ENCODE results near the gene ITPR2.
"Not testable (repeated sequence)": the region's sequence is repeated elsewhere in the genome, so short reads cannot be mapped to it uniquely, and the experiment has no call there.

Gene ITPR2

DNA sequence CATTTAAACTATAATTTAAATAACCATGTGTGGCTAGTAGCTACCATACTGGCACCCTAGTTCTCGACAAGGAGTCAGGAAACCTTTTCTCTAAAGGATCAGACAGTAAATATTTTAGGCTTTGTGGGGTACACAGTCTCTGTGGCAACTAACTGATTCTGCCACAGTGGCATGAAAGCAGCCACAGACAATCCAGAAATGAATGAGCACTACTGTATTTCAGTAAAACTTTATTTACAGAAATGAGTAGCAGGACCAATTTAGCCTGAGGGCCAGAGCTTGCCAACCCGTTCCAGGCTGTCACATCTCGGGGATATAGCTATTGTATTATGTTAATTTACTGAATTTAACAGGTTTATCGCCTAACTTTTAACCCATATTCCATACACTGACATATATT is 278.7 kb downstream of the ITPR2 start:
- DNase-seq, result no peak

DNA sequence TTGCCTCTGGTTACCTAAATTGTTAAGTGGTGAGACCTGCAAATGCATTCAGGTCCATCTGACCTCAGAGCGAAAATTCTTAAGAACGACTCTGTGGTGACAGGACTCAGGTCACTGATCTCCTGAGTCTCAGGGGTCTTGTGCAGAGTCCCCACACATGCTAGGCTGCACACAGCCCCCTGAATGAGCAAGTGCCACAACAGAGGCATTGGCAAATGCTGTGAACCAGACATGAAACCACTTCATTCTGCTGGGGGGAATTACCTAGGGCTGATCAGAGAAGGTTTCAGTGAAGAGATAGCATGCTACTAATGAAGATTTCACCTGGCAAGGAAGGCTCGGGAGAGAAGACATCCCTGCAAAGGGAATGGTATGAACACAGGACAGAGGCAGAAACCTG is 281.6 kb downstream of the ITPR2 start:
- DNase-seq, result no peak

DNA sequence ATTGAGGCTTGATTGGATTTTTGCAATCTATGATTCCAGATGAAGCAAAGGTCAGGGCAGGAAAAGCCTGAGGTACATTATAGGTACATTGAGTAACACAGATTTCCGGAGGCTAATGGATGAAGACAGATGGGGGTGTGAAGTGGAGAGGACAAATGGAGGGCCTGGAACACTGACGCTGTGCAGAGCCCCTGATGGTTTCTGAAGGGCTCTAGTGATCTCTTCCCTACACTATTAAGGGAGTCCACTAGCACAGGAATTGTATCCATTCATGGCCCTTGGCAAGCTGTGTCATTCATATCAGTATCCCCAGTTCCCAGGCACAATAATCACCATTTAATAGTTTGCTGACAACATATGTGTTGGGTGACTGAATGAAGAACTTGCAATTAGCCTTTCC is 284.8 kb downstream of the ITPR2 start:
- DNase-seq, result no peak

DNA sequence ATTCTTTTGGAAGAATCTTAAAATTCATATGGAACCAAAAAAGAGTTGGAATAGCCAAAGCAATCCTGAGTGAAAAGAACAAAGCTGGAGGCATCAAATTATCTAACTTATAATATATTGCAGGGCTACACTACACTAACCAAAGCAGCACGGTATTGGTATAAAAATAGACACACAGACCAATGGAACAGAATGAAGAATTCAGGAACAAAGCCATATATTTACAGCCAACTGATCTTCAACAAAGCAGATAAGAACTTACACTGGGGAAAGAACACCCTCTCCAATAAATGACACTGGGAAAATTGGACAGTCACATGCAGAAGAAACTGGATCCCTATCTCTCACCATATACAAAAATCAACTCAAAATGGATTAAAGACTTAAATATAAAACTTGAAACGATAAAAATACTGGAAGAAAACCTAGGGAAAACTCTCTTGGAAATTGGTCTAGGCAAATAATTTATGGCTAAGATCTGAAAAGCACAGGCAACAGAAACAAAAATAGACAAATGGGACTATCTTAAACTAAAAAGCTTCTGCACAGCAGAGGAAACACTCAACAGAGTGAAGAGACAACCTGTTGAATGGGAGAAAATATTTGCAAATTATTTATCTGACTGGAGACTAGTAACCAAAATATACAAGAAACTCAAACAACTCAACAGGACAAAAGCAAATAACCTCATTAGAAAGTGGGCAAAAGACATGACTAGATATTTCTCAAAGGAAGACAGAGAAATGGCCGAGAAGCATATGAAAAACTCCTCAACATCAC is 286.3 kb downstream of the ITPR2 start:
- DNase-seq, result no peak

DNA sequence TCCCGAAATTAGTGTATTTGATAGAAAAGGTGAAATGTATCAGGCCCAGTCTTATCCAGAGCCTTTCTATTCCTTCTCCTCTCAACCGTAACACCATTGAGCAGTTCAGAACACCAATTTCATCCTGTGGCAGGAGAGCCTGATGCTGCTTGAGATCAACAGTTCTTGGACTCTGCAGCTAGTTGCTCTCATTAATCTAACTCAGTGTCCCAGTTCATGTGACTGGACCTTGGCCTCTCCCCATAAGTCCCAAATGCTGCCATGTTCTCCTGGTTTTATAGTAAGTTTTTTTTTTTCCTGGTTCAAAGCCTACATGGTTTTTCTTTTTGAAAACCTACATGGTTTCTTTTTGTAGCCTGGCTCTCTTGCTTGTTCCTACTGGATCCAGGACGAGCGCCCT is 293.9 kb downstream of the ITPR2 start:
- DNase-seq, result no peak

DNA sequence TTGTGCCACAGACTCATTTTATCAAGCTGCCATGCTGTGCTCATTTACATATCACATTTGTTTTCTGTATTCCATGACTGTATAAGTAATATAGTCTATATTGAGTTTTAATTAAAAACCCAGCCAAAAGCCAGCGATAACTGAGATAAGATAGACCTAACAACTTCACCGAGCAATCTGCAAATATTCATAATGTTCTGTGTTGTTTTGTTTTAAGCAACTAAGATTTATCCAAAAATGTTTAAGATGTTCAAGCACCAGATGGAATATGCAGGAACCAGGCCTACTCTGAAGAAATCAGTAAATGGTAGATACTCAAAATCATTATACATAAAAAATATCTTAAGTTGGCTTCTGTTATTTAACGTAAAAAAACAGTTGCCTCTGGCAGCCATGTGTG is 295.3 kb downstream of the ITPR2 start:
- DNase-seq, result no peak

DNA sequence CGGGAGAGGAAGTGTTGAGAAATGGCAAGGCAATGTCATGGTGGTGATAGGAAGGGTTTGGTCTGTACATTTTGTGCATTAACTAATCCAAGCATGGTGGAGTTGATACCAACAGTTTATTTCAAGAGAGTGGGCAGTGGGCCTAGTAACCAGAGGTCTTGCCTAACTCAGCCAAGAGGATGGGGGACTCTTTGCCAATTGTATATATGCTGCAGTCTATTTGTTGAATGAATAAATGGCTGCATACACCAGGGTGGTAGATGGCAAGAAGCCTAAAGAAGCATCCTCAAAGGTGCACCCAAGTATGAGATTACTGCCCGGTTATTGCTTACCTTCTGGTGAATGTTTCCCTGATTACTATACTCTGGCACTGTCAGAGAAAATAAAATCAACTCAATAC is 295.9 kb downstream of the ITPR2 start:
- DNase-seq, result no peak

DNA sequence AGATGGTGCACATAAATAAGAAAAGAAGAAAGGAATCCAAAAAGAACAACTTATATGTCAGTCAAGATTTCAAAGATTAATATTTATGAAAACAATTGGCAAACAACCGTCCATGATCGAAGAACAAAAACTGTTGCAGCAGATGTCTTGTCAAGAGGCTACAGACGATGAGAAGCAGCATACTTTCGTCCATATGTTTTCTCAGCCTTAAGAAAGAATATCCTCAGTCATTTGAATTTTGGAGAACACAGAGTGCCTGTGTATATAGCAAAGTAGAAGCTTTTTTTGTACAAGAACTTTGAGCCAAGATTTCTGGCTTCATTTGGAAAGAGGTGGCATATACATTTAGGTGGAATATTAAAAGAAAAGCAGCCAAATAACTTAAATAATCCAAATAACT is 297.2 kb downstream of the ITPR2 start:
- no peak for DNase-seq

DNA sequence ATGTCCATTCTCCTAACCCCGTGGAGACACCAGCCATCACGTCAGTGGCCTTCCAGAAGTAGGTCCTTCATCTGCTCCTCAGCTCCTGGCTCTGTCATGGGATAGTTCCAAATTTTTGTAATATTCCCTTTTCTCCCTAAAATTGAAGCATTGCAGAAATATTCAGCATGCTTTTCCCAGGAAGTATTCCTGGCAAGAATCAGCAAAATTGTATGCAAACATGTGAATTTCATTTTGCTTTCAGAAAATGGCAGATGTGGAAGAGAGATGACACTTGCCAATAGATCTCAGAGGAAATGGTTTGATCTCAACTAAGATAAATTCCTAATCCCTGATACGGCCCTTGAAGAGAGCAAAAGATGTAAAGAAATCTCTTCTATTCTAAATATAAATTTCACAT is 298.9 kb downstream of the ITPR2 start:
- no peak for DNase-seq

- DNase-seq, result no peak
Observed at GRCh38 chr12:26533211-26533610, 299.8 kb downstream of the ITPR2 start.

- DNase-seq, result no peak
Observed at GRCh38 chr12:26530461-26530860, 302.5 kb downstream of the ITPR2 start.

DNA sequence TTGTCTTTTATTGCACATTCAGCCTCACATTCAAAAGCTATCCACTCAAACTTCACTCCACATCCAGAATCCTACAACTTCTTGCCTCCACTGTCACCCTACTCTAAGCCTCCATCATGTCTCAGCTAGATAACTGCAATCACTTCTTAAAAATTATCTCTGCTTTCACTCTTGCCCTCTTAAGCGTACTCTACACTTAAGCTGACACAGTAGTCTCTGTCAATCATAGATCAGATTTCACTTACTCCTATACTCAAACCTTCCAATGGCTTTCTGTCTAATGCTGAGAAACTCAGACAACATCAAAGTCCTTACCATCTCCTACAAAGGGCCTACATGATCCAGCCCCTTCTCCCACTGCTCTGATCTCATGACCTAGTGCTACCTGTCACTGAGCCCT is 304.1 kb downstream of the ITPR2 start:
- DNase-seq, result no peak

- DNase-seq, result no peak
Observed at GRCh38 chr12:26527682-26528081, 305.3 kb downstream of the ITPR2 start.

- DNase-seq, result no peak
Observed at GRCh38 chr12:26524862-26525465, 308.0 kb downstream of the ITPR2 start.

- DNase-seq, result peak; percentile 11
Observed at GRCh38 chr12:26523708-26524150, 309.3 kb downstream of the ITPR2 start.

GRCh38 chr12:26520869-26521268 is 312.1 kb downstream of the ITPR2 start:
- no peak for DNase-seq

- no peak for DNase-seq
Observed at GRCh38 chr12:26520109-26520508, 312.9 kb downstream of the ITPR2 start.

DNA sequence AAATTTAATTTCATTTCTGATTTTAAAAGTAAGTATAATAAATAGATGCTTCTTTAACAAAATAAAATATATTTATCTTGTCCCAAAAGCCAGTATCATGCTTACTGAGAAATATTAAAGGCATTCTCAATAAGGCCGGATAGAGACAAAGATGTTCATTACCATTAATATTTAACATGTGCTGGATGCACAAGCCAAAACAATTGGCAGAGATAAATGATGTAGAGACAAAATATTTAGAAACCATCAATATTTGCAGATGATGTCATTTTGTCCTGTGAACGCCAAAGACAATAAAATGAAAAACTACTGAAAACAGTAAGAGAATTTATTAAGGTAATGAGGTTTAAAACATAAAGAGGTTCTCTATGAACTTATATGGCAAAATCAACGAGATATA is 313.5 kb downstream of the ITPR2 start:
- no peak for DNase-seq

- DNase-seq, result not testable (repeated sequence)
Observed at GRCh38 chr12:26517320-26517719, 315.7 kb downstream of the ITPR2 start.

GRCh38 chr12:26514364-26514763 is 318.6 kb downstream of the ITPR2 start:
- DNase-seq, result no peak

DNA sequence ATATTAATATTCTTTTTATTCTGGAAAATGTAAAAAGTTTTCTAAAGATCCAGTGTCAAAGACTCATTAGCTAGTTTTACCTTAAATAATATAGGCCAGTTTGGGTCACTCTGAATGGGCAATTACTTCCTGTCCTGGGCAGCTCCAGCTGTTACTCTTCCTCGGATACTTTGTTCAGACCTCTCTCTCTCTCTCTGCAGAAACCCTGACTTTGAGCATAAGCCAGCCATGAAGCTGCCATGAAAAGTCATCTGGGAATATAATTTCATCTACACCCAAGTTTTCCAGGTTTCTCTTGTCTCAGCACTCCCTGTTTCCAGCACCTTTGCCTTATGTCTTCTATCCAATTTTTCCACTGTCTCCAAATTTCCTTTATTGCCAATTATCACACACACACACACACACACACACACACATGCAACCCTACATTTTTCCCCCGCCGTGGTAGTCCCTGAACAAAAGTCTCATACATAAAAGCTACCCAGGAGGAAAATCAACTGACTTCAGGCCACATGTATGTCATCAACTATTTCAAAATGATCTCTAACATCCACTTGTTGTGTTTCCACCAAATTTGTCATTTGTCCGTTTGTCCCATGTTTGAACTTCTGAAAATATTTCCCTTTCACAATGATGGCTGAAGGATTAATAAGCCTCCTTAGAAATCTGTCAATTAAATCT is 319.5 kb downstream of the ITPR2 start:
- DNase-seq, result no peak

- no peak for DNase-seq
Observed at GRCh38 chr12:26512213-26512612, 320.8 kb downstream of the ITPR2 start.

DNA sequence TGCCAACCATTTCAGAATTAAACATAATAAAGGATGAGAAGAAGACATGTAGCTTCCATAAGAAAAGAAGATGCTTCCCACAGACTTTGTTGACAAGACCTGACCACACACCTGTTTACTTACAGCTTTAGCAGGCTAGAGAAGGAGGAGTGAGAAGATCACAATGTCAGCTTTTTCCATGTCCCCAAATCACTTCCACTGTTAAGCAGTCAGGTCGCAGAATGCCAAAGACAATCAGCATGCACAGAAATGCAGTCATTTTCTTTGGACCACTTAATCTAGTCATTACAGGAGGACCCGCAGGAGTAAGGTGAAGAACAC is 322.7 kb downstream of the ITPR2 start:
- DNase-seq, result no peak

- no peak for DNase-seq
Observed at GRCh38 chr12:26507613-26508012, 325.4 kb downstream of the ITPR2 start.
